Retinal pigment epithelial cell (primary cell): Measurements from ENCODE around the gene PCSK5.

ENCODE experiments used
- DNase-seq: peaks from one replicate; pipeline ENCODE4 v3.0.0-alpha.2; 2010; ENCODE audit warnings: low read depth
- H3K4me3 ChIP-seq: 2 replicates; pipeline ENCODE4 v1.5.1; 2011; ENCODE audit warnings: mild to moderate bottlenecking, low read length, control low read depth, moderate library complexity
- CTCF ChIP-seq: conservative IDR thresholded peaks from 2 replicates; pipeline ENCODE4 v1.5.1; 2011; ENCODE audit warnings: low read depth, low read length, control low read depth, inconsistent platforms

The PCSK5 gene

DNA sequence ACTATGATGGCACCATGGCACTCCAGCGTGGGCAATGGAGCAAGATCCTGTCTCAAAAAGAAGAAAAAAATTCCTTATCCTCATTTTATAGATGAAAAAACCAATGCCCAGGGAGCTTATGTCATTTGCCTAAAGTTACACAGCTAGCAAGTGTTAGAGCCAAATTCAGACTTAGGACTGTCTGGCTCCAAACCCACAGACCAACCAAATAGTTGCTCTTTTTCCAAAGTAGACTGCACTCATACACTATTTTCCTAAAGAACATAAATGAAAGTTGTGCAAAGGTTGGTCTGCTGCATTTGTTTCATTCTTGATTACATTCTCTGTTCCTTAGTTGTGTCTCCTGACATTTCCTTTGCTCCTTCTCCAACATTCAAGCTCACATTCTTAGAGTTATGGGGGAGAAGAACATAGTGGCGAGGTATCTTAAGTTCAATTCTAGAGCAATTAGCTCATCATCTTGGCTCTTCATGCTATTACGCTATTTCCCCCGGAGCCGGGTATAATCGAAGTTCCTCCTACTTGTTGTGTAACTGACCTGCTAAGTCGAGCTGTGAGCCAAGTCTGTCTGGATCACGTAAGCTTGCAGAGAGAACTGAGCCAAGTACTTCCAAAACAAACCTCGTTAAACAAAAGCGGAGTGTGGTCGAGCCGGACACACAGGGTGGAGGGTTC, 365.4 kb downstream of the PCSK5 start:
- TF ChIP-seq CTCF: no peak
- peak; percentile 38 for DNase-seq
- H3K4me3 ChIP-seq: no peak overlapping the region

GRCh38 chr9:76257311-76257710, 366.8 kb downstream of the PCSK5 start:
- no peak for DNase-seq
- H3K4me3 ChIP-seq: no peak overlapping the region
- no peak for TF ChIP-seq CTCF

DNA sequence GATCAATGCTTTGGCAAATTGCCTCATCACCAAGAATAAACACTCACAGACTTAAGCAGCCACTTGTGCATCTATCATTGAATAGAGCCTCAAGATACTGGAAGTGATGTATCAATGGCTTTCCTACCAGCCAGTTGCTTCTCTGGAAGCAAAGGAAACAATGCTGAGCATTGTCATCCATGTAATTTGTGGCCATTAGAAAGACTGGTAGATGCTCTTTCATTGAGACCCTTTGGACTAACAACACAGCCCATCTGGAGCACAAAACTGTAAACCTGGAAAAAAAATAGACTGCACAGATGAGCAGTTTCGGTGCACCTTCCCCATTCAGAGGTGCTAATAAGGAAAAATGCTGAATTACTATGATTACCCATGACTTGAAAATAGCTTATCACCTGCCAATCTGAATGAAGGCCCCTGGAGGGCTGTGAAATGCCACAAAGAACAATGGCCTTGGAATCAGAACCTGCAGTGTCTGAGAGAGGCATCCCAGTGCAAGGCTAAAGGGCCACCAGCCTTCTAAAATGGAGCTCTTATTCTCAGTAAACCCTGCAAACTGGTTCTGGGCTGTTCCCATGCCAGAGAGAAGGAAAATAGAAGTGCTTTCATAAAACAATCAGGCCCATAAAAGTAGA, 376.3 kb downstream of the PCSK5 start:
- TF ChIP-seq CTCF: no peak

GRCh38 chr9:76267284-76267652, 376.8 kb downstream of the PCSK5 start:
- no peak overlapping the region for H3K4me3 ChIP-seq
- DNase-seq: peak; percentile 38
- TF ChIP-seq CTCF: no peak

More for the DNA sequence above, 376.3 kb downstream of the PCSK5 start:
- no peak overlapping the region for H3K4me3 ChIP-seq
- no peak for DNase-seq

GRCh38 chr9:76269789-76270188, 379.3 kb downstream of the PCSK5 start:
- DNase-seq: no peak
- H3K4me3 ChIP-seq: no peak overlapping the region
- no peak for TF ChIP-seq CTCF

DNA sequence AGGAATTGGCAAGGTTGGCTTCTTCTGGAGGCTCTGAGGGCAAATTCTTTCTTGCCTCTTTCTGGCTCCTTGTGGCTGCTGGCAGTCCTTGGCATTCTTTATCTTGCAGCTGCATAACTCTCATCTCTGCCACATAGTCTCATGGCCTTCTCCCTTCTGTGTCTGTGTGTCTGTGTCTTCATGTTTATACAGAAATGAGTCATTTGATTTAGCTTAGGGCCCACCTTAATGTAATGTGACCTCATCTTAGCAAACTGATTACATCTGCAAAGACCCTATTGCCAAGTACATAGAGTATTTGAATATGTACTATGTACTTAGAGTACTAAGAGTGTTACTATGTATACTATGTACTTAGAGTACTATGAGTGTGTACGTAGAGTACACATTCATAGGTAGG, 381.3 kb downstream of the PCSK5 start:
- no peak for TF ChIP-seq CTCF
- no peak overlapping the region for H3K4me3 ChIP-seq
- DNase-seq: no peak

DNA sequence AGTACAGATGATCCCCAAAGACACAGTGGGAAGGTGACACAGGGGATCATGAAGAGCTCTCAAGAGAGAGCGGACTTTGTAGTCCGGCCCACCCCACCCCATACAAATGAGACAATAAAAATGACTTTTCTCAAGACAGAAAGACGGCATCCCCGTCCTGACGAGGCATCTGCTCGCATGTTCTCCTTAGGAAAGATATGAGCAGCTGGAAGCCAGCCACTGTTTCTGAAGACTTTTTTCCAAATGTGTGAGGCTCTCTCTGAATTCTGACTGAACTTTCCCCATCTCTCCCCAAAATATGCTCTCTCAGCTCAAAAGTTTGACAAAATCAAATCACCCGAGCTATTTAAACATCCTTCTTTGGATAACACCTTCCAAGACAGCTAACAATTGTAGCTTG, 398.6 kb downstream of the PCSK5 start:
- no peak for TF ChIP-seq CTCF
- no peak for DNase-seq
- no peak overlapping the region for H3K4me3 ChIP-seq
